K562 treated with DMSO at 1 percent for 12 hours (cell line): ENCODE measurements around the gene ARID2. TPM values are rescaled to one million over a fixed set of nuclear protein-coding genes. Genes with fewer than 3 reads are reported as not detected.

Source experiments
- total RNA-seq: library from RNA; unstranded; fragments of 300-600 nt; gene quantifications from 2 replicates; pipeline ENCODE4 v1.2.3, GENCODE V29; 2022; ENCODE audit not compliant: insufficient read depth

ARID2 gene
- total RNA-seq = 3.1 and 11.9 TPM in 2 replicates

GRCh38 chr12:45729233-45730083, at the start of gene ARID2:
Gene ARID2 (plus strand): TSS chr12:45729706. CDS start chr12:45729837, 131 bp downstream.

